Memory B cell (primary cell): ENCODE measurements around the gene COPA.

ENCODE experiments used
- ATAC-seq: fragments of 150-1000 bp; cut with Tn5 transposase; 2 replicates; pipeline ENCODE4 v1.10.0; 2021; ENCODE audit warnings: low read depth, mild to moderate bottlenecking, moderate library complexity
- DNase-seq, 2 donors: peaks; one replicate each; pipeline ENCODE4 v3.0.0; 2022; ENCODE audit warnings: low spot score in 2 of 2
- H3K27ac Mint-ChIP-seq: one replicate; pipeline ENCODE4 v1.8.0; 2022; ENCODE audit warnings: mild to moderate bottlenecking, moderate library complexity, mixed read lengths
- H3K27me3 Mint-ChIP-seq: one replicate; pipeline ENCODE4 v1.8.0; 2022; ENCODE audit warnings: mixed read lengths
- H3K36me3 Mint-ChIP-seq: one replicate; pipeline ENCODE4 v1.8.0; 2022; ENCODE audit warnings: mild to moderate bottlenecking, mixed read lengths
- H3K4me1 Mint-ChIP-seq: one replicate; pipeline ENCODE4 v1.8.0; 2022; ENCODE audit warnings: mixed read lengths
- H3K4me3 Mint-ChIP-seq: one replicate; pipeline ENCODE4 v1.8.0; 2022; ENCODE audit warnings: mild to moderate bottlenecking, moderate library complexity, mixed read lengths
- H3K9me3 Mint-ChIP-seq: one replicate; pipeline ENCODE4 v1.8.0; 2022; ENCODE audit warnings: mixed read lengths

COPA gene

GRCh38 chr1:160357286-160358002 lies 14.4 kb upstream of the COPA start:
- H3K27me3 Mint-ChIP-seq, result no peaks in the 10 kb centered on the region

GRCh38 chr1:160354388-160354985 lies 11.4 kb upstream of the COPA start:
- Mint-ChIP-seq H3K9me3 (no peaks in the 10 kb centered on the region), H3K27me3 (no peaks in the 10 kb centered on the region), H3K4me1 (no peaks in the 10 kb centered on the region), H3K27ac (no peak overlapping the region), H3K36me3 (peaks cover 64% of the 10 kb centered on the region), H3K4me3 (no peak overlapping the region)
- DNase-seq (peak in 1 of 2 donors; percentile 14), ATAC-seq (peak; percentile 55)

More at GRCh38 chr1:160357286-160358002, 14.4 kb upstream of the COPA start:
- ATAC-seq (no peak), DNase-seq (no peak)
- Mint-ChIP-seq H3K4me3 (no peak overlapping the region), H3K9me3 (no peaks in the 10 kb centered on the region), H3K4me1 (peaks cover 4% of the 10 kb centered on the region), H3K36me3 (peaks cover 56% of the 10 kb centered on the region), H3K27ac (peak overlapping the region; percentile 33)

DNA sequence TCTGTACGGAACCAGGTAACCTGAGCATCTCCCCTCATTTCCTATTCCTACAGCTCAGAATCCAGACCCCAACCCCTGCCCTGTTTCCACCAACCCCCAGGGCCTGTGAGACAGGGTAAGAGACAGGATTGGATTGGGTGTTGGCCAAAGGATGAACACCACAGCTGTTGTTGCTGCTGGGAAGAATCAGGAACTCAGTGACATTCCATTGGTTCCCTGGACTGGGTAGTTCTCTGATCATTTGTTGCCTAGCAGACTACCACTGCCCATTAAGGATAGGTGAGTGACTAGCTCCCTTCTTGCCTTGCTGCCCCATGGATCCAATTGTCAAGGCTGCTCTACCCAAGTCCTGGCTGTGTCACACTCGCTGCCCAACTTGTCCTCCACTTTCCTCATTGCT lies 10.2 kb upstream of the COPA start:
- Mint-ChIP-seq H3K4me1 (no peaks in the 10 kb centered on the region), H3K27me3 (no peaks in the 10 kb centered on the region), H3K36me3 (peaks cover 59% of the 10 kb centered on the region), H3K9me3 (no peaks in the 10 kb centered on the region), H3K27ac (peak overlapping the region; percentile 63), H3K4me3 (no peak overlapping the region)
- DNase-seq (no peak), ATAC-seq (no peak)

DNA sequence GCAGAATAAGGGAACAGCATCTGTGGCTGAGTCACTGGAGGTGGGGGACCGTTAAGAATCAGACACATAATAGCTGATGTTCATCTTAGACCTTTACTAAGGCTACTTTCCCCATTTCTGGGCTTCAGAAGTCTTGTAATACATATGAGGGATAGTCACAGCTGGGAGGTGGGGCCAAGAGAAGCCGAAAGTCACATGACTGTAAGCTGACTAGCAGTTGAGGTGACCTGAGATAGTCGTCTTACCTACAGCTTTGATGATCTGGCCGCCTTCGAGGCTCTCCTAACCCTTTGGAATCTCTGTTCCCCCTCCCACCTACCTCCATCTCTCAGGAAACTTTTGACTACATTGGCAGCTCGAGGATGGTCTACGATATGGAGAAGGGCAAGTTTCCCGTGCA lies 9.5 kb upstream of the COPA start:
- peak overlapping the region; percentile 63 for H3K27ac Mint-ChIP-seq

GRCh38 chr1:160351629-160352028 lies 8.6 kb upstream of the COPA start:
- Mint-ChIP-seq H3K9me3 (no peaks in the 10 kb centered on the region), H3K36me3 (peaks cover 46% of the 10 kb centered on the region), H3K4me3 (no peak overlapping the region)

More for the DNA sequence above, 9.5 kb upstream of the COPA start:
- Mint-ChIP-seq H3K4me3 (no peak overlapping the region), H3K36me3 (peaks cover 53% of the 10 kb centered on the region), H3K9me3 (no peaks in the 10 kb centered on the region), H3K27me3 (no peaks in the 10 kb centered on the region), H3K4me1 (peaks cover 2% of the 10 kb centered on the region)
- no peak for ATAC-seq
- DNase-seq, result no peak

DNA sequence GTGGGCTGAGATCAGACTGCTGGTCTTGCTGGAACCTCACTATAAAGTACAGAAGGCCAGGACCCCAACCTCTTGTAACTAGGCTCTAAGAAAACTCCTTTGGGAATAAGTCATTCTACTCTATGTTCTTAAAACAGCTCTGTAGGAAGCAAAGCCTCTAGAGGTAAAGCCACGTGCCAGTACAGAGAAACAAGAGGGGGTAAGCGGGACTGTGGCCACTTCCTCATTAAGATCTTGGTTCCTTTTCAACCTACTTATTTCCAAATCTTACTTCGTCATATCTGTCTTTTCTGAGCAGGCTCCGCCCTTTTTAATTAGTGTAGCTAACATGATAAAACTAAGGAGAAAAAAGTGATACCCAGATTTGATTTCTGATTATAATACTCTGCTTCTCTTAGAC lies 3.9 kb upstream of the COPA start:
- peak; percentile 62 for ATAC-seq
- Mint-ChIP-seq H3K4me3 (peak overlapping the region; percentile 41), H3K27ac (peak overlapping the region; percentile 81), H3K9me3 (no peaks in the 10 kb centered on the region), H3K4me1 (peaks cover 23% of the 10 kb centered on the region), H3K27me3 (no peaks in the 10 kb centered on the region), H3K36me3 (peaks cover 14% of the 10 kb centered on the region)
- peak; percentile 28 to 55 for DNase-seq

More at GRCh38 chr1:160351629-160352028, 8.6 kb upstream of the COPA start:
- no peaks in the 10 kb centered on the region for H3K27me3 Mint-ChIP-seq
- H3K27ac Mint-ChIP-seq, result no peak overlapping the region
- DNase-seq (no peak), ATAC-seq (no peak)
- peaks cover 6% of the 10 kb centered on the region for H3K4me1 Mint-ChIP-seq

- no peaks in the 10 kb centered on the region for H3K9me3 Mint-ChIP-seq
- no peaks in the 10 kb centered on the region for H3K27me3 Mint-ChIP-seq
- DNase-seq, result no peak
- peak overlapping the region; percentile 81 for H3K27ac Mint-ChIP-seq
- no peak for ATAC-seq
- H3K4me1 Mint-ChIP-seq, result peaks cover 23% of the 10 kb centered on the region
- peak overlapping the region; percentile 41 for H3K4me3 Mint-ChIP-seq
- H3K36me3 Mint-ChIP-seq, result peaks cover 13% of the 10 kb centered on the region
Observed at GRCh38 chr1:160346463-160346862, 3.4 kb upstream of the COPA start.

- no peak for DNase-seq
- H3K36me3 Mint-ChIP-seq, result peaks cover 12% of the 10 kb centered on the region
- H3K27me3 Mint-ChIP-seq, result no peaks in the 10 kb centered on the region
- peak overlapping the region; percentile 95 for H3K4me3 Mint-ChIP-seq
- ATAC-seq, result no peak
- peaks cover 31% of the 10 kb centered on the region for H3K4me1 Mint-ChIP-seq
- H3K27ac Mint-ChIP-seq, result no peak overlapping the region
- no peaks in the 10 kb centered on the region for H3K9me3 Mint-ChIP-seq
Observed at GRCh38 chr1:160344936-160345335, 1.9 kb upstream of the COPA start.

DNA sequence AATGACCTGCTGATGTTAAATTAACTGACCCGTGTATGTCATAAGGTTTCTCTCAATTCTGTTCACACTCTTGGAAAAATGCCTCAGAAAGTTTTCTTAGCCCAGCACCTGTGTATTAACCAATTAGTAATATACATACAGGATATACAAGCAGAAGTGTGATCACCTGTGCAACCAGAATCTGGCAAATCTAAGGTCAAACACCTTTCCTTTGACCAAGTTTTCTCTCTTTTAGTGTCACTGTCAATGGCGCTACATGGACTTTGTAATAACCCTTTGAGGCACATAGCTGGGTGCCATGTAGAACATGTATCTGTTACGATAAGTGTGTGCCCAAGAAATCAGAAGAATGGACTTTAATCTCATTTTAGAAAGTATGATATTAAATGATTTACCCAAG lies 1.2 kb upstream of the COPA start:
- Mint-ChIP-seq H3K4me1 (peaks cover 31% of the 10 kb centered on the region), H3K9me3 (no peaks in the 10 kb centered on the region), H3K36me3 (peaks cover 10% of the 10 kb centered on the region), H3K4me3 (peak overlapping the region; percentile 95), H3K27ac (peak overlapping the region; percentile 99), H3K27me3 (no peaks in the 10 kb centered on the region)
- ATAC-seq (no peak), DNase-seq (no peak)

- peak overlapping the region; percentile 99 for H3K27ac Mint-ChIP-seq
- H3K9me3 Mint-ChIP-seq, result no peaks in the 10 kb centered on the region
- no peak for DNase-seq
- H3K4me1 Mint-ChIP-seq, result peaks cover 34% of the 10 kb centered on the region
- ATAC-seq, result no peak
- H3K4me3 Mint-ChIP-seq, result peak overlapping the region; percentile 95
- peaks cover 19% of the 10 kb centered on the region for H3K36me3 Mint-ChIP-seq
- no peaks in the 10 kb centered on the region for H3K27me3 Mint-ChIP-seq
Observed at GRCh38 chr1:160342526-160342925, 524 bp downstream of the COPA start.

GRCh38 chr1:160340866-160341265 lies 2.2 kb downstream of the COPA start:
- H3K4me1 Mint-ChIP-seq, result peaks cover 31% of the 10 kb centered on the region
- H3K27ac Mint-ChIP-seq, result peak overlapping the region; percentile 84
- H3K4me3 Mint-ChIP-seq, result no peak overlapping the region
- ATAC-seq (no peak), DNase-seq (no peak)
- H3K36me3 Mint-ChIP-seq, result peaks cover 22% of the 10 kb centered on the region
- H3K9me3 Mint-ChIP-seq, result no peaks in the 10 kb centered on the region
- no peaks in the 10 kb centered on the region for H3K27me3 Mint-ChIP-seq

GRCh38 chr1:160340146-160340545 lies 2.9 kb downstream of the COPA start:
- peak overlapping the region; percentile 2 for H3K27ac Mint-ChIP-seq
- peaks cover 24% of the 10 kb centered on the region for H3K36me3 Mint-ChIP-seq
- DNase-seq (no peak), ATAC-seq (no peak)
- H3K9me3 Mint-ChIP-seq, result no peaks in the 10 kb centered on the region
- H3K4me1 Mint-ChIP-seq, result peaks cover 31% of the 10 kb centered on the region
- no peaks in the 10 kb centered on the region for H3K27me3 Mint-ChIP-seq
- no peak overlapping the region for H3K4me3 Mint-ChIP-seq

GRCh38 chr1:160338580-160338979 lies 4.5 kb downstream of the COPA start:
- H3K27me3 Mint-ChIP-seq, result no peaks in the 10 kb centered on the region
- DNase-seq, result no peak
- no peak for ATAC-seq
- no peak overlapping the region for H3K4me3 Mint-ChIP-seq
- H3K36me3 Mint-ChIP-seq, result peaks cover 27% of the 10 kb centered on the region
- no peaks in the 10 kb centered on the region for H3K9me3 Mint-ChIP-seq
- peak overlapping the region; percentile 2 for H3K27ac Mint-ChIP-seq
- H3K4me1 Mint-ChIP-seq, result peaks cover 23% of the 10 kb centered on the region

- peaks cover 28% of the 10 kb centered on the region for H3K36me3 Mint-ChIP-seq
Observed at GRCh38 chr1:160332516-160332915, 10.5 kb downstream of the COPA start.

More at GRCh38 chr1:160332516-160332915, 10.5 kb downstream of the COPA start:
- no peak overlapping the region for H3K4me3 Mint-ChIP-seq
- no peak for DNase-seq
- H3K9me3 Mint-ChIP-seq, result no peaks in the 10 kb centered on the region
- H3K27me3 Mint-ChIP-seq, result no peaks in the 10 kb centered on the region
- no peak overlapping the region for H3K27ac Mint-ChIP-seq
- no peak for ATAC-seq
- H3K4me1 Mint-ChIP-seq, result peaks cover 5% of the 10 kb centered on the region
